Measurements from ENCODE around the gene DUSP14. TPM values are rescaled to one million over a fixed set of nuclear protein-coding genes. Genes with fewer than 3 reads are reported as not detected.

Gene DUSP14
- total RNA-seq, 1 donor from 2014 or later, result 21.4 TPM

DNA sequence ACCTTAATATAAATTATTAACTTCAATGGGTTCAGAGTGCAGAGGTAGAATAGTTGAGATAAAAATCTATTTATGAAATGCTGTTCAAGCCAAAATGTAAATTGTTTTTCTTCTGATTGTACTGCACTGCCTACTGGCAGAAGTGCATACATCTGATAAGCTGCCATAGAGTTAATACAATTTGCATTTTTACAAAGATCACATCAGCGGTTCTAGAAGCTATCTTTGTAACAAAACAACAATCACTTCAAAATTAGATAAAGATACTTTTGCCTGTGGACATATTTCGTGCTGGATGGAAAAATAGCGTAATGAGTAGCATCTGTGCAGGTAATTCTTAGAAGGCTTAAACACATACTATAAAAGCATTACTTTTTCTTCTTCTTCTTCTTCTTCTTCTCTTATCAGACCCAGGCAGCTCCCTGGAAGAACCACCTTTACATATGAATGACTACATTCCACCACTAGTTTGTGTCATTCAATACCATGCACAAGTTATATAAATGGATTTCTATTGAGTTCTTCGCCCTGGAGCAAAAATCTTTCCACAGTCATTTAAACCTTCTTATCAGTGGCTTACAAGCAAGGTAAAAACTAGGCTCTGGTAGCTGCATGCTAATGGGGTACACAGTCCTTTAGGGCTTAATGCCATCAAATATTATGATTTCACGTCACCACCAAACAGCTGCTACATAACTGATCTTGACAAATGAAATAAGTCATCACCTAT lies 72.5 kb downstream of the DUSP14 start:
- H3K27ac Mint-ChIP-seq, result no peak overlapping the region
- peaks cover 7% of the 10 kb centered on the region for H3K4me1 Mint-ChIP-seq (ENCODE audit: low read depth)
- DNase-seq (ENCODE audit: low spot score), result no peak
- intact Hi-C loops (cut with micrococcal nuclease), result no loop called here
- H3K27me3 Mint-ChIP-seq (ENCODE audit: insufficient read depth), result no peaks in the 10 kb centered on the region
- no peak overlapping the region for H3K4me3 Mint-ChIP-seq
- no peaks in the 10 kb centered on the region for H3K9me3 Mint-ChIP-seq
- H3K36me3 Mint-ChIP-seq (ENCODE audit: low read depth), result peaks cover 45% of the 10 kb centered on the region

Other genes with a start within 250 kb of the DUSP14 start
- gene C17orf78, start 113.9 kb upstream of the DUSP14 start, total RNA-seq, result not detected in 2 replicates
- gene ACACA, start 83.1 kb upstream of the DUSP14 start, total RNA-seq, result 110 and 122 TPM in 2 replicates
- 39.7 and 41.9 TPM in 2 replicates for gene TADA2A, start 83.0 kb upstream of the DUSP14 start, total RNA-seq
- 51.3 and 51.4 TPM in 2 replicates for gene SYNRG, start 119.5 kb downstream of the DUSP14 start, total RNA-seq
- gene DDX52, start 153.6 kb downstream of the DUSP14 start, total RNA-seq, result 48.7 and 55.0 TPM in 2 replicates

Measured in activated T-helper 1 cell treated with anti-CD3 and anti-CD28 coated beads, Interleukin-12 subunit alpha, Interleukin-12 subunit beta, Interleukin-2, Interleukin-4 antibody, amounts not matched to agents 30 ng/mL and 10 ng/mL and 1 ng/mL, durations not matched to agents 14 hours and 24 hours and 36 hours (primary cell).